Measurements from ENCODE around the gene PTPRF.
"Not testable (repeated sequence)": the region's sequence is repeated elsewhere in the genome, so short reads cannot be mapped to it uniquely, and the experiment has no call there.

Gene PTPRF

GRCh38 chr1:43538969-43539368 lies 8.3 kb downstream of the PTPRF start:
- no peak for DNase-seq

- DNase-seq, result no peak
Observed at GRCh38 chr1:43539726-43540434, 9.2 kb downstream of the PTPRF start.

GRCh38 chr1:43540653-43541071 lies 10.0 kb downstream of the PTPRF start:
- DNase-seq, result no peak

GRCh38 chr1:43541141-43541540 lies 10.5 kb downstream of the PTPRF start:
- DNase-seq, result no peak

GRCh38 chr1:43541721-43542401 lies 11.2 kb downstream of the PTPRF start:
- no peak for DNase-seq

- no peak for DNase-seq
Observed at GRCh38 chr1:43542527-43543458, 12.1 kb downstream of the PTPRF start.

GRCh38 chr1:43543567-43543966 lies 12.9 kb downstream of the PTPRF start:
- no peak for DNase-seq

GRCh38 chr1:43545339-43545694 lies 14.6 kb downstream of the PTPRF start:
- no peak for DNase-seq

GRCh38 chr1:43545695-43546387 lies 15.2 kb downstream of the PTPRF start:
- DNase-seq, result peak; percentile 51

GRCh38 chr1:43546388-43547100 lies 15.9 kb downstream of the PTPRF start:
- DNase-seq, result no peak

GRCh38 chr1:43547538-43548072 lies 16.9 kb downstream of the PTPRF start:
- DNase-seq, result no peak

- DNase-seq, result no peak
Observed at GRCh38 chr1:43548285-43549271, 17.9 kb downstream of the PTPRF start.

- DNase-seq, result not testable (repeated sequence)
Observed at GRCh38 chr1:43549394-43549793, 18.7 kb downstream of the PTPRF start.

- no peak for DNase-seq
Observed at GRCh38 chr1:43549921-43550597, 19.4 kb downstream of the PTPRF start.

- no peak for DNase-seq
Observed at GRCh38 chr1:43550598-43551246, 20.0 kb downstream of the PTPRF start.

GRCh38 chr1:43551396-43551888 lies 20.8 kb downstream of the PTPRF start:
- no peak for DNase-seq

- DNase-seq, result no peak
Observed at GRCh38 chr1:43552059-43552742, 21.5 kb downstream of the PTPRF start.

GRCh38 chr1:43552813-43553212 lies 22.1 kb downstream of the PTPRF start:
- DNase-seq, result peak; percentile 47

Measured in fibroblast of skin of scalp (primary cell).